D721Med (cell line): ENCODE data around the gene OXSR1.

ENCODE experiments used
- DNase-seq: peaks from one replicate; pipeline ENCODE4 v3.0.0; 2011; ENCODE audit warnings: low spot score; ENCODE audit not compliant: insufficient read length
- FAIRE-seq: peaks from 2 replicates; lab custom pipeline; 2011; peaks lifted over from hg19 to GRCh38; lab: Jason Lieb, UNC
- TF ChIP-seq, protein P1 (sequence below): IDR thresholded peaks from 2 replicates; pipeline ENCODE4 v1.5.1; 2012; ENCODE audit warnings: mild to moderate bottlenecking, control low read depth; ENCODE audit not compliant: insufficient read depth; ENCODE audit errors: missing control alignments

The OXSR1 gene

DNA sequence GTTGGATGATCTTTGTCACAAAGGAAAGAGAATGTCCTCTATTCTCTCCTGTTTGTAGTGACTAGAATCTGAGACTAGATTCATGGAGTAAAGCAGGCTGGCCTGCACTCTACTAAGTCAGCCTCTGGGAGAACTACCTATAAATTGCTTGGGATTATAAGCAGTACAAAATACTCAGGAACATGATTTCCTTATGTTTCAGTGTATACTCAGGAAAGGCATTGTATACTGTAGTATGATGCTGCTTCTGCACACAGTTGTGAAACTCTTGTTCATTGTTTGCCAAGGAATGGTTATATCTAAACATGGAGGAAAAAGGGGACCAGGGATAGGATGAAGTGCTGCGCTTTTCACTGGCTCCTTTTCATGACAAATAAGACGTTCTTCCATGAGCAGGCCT is 49.2 kb downstream of the OXSR1 start:
- DNase-seq = no peak

DNA sequence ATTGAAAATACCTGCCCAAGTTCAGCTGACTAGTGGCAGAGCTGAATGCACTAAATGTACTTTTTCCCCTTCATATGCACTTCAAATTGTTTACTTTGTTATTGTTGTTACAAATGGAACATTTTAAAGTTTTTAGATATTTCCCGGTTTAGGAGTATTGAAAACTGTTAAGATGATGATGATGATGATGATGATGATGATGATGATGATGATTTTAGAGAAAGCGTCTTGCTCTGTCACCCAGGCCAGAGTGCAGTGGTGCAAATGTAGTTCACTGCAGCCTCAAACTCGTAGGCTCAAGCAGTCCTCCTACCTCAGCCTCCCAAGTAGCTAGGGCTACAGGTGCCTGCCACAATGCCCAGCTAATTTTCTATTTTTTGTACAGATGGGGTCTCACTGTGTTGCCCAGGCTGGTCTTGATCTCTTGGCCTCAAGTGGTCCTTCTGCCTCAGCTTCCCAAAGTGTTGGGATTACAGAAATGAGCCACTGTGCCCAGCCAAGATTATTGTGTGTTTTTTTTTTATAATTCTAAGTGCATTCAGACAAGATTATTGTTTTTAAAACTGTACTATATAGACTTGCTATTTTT is 54.4 kb downstream of the OXSR1 start:
- TF ChIP-seq, protein P1, sequence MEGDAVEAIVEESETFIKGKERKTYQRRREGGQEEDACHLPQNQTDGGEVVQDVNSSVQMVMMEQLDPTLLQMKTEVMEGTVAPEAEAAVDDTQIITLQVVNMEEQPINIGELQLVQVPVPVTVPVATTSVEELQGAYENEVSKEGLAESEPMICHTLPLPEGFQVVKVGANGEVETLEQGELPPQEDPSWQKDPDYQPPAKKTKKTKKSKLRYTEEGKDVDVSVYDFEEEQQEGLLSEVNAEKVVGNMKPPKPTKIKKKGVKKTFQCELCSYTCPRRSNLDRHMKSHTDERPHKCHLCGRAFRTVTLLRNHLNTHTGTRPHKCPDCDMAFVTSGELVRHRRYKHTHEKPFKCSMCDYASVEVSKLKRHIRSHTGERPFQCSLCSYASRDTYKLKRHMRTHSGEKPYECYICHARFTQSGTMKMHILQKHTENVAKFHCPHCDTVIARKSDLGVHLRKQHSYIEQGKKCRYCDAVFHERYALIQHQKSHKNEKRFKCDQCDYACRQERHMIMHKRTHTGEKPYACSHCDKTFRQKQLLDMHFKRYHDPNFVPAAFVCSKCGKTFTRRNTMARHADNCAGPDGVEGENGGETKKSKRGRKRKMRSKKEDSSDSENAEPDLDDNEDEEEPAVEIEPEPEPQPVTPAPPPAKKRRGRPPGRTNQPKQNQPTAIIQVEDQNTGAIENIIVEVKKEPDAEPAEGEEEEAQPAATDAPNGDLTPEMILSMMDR = no peak
- DNase-seq (no peak), FAIRE-seq (no peak)

More for the DNA sequence above, 49.2 kb downstream of the OXSR1 start:
- no peak for FAIRE-seq
- TF ChIP-seq, protein P1 = no peak

DNA sequence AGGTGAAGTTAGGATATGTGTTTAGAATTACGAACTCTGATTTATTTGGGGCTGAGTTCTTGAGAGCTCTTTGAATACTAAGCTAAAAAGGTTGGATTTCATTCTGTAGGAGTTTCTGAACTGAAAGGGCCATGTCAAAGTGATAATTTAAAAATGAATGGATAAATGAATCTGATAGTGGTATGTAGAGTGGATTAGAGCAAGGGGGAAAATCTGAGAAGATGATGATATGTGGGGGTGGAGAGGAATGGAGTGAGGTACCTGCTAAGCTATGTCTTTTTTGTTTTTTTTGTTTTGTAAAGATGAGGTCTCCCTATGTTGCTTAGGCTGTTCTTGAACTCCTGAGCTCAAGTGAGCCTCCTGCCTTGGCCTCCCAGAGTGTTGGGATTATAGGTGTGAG is 55.7 kb downstream of the OXSR1 start:
- no peak for DNase-seq
- TF ChIP-seq, protein P1 = no peak
- FAIRE-seq = no peak

DNA sequence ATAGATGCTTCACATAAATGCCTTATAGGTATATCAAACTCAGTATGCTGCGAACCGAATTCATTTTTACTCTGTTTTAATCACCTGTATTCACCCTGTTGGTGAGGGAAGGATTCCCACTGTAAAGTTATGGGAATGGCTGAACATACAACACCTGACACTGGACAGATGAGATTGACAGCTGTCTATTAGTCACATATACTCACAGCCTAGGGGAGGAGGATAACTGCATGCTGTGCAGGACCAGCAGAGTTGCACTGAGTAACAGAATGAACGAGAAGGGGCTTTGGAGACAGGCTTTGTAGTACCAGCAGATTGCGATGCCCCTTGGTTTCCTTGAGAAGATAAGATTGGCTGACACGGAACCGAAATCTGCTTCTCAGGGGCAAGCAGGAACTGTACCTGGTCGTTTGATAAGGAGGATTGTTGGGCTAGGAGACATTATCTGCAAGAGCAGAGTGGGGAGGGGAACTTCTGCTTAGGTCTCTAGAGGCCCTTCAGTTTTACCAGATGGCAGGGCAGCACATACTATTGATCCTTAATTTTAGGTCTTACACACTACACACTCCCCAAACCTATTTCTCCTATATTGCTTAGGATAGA is 56.8 kb downstream of the OXSR1 start:
- FAIRE-seq (no peak), DNase-seq (no peak)
- TF ChIP-seq, protein P1 = no peak

DNA sequence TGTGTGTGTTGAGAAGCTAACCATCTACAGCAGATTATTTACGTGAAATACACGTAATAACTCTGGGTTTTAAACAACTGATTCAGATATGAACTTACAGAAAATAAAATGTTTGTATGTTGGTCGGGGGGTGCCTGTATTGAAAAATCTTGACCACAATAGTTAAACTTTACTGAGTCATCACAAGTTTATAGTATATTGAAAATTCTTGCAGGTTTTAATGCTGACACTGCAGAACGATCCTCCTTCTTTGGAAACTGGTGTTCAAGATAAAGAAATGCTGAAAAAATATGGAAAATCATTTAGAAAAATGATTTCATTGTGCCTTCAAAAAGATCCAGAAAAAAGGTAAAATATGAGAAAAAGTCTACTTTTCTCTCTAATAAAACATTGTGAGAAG is 59.0 kb downstream of the OXSR1 start:
- DNase-seq (no peak), FAIRE-seq (no peak)
- TF ChIP-seq, protein P1 = no peak

DNA sequence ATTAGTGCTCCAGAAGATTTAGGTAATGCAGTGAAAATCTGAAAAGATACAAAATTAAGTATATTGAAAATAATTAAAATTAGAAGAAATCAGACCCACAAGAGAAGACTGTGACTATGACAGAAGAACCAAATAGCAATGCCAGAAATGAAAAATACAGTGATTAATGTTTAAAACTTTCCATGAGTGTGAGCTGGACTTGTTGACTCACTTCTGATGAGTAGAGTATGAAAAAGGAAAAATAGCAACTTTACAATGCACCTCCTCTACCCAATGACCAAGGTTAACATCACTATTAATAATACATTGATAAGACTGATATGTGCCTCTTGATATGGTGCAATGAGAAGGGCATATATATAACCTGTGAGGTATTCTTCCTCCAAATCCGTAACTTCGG is 60.9 kb downstream of the OXSR1 start:
- TF ChIP-seq, protein P1 = no peak
- no peak for FAIRE-seq

DNA sequence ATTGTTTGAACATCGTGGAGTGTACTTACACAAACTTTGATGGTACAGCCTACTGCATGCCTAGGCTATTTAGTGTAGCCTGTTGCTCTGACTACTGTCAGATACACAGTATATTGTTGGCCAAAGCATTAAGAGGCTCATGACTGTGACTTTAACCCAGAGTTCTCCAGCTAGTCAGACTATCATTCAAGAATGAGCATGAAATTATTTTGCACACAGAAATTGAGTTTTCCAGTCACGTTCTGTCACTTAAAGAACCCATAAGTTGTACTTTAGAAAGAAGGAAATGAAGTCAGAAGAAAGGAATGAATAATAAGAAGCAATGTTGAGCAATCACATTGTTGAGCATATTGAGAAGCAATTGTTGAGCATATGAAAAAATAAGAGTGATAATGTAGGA is 62.7 kb downstream of the OXSR1 start:
- DNase-seq (no peak), FAIRE-seq (no peak)
- TF ChIP-seq, protein P1 = no peak

More for the DNA sequence above, 60.9 kb downstream of the OXSR1 start:
- no peak for DNase-seq
